SH-SY5Y (cell line): ENCODE measurements around the gene COBL.

Experiments
- GATA2 ChIP-seq: IDR thresholded peaks from 2 replicates; pipeline ENCODE4 v1.6.1; 2011; ENCODE audit warnings: mild to moderate bottlenecking, low read depth, low read length
- GATA3 ChIP-seq: IDR thresholded peaks from 2 replicates; pipeline ENCODE4 v1.6.1; 2011; ENCODE audit warnings: low read depth, mild to moderate bottlenecking, low read length, moderate library complexity

DNA sequence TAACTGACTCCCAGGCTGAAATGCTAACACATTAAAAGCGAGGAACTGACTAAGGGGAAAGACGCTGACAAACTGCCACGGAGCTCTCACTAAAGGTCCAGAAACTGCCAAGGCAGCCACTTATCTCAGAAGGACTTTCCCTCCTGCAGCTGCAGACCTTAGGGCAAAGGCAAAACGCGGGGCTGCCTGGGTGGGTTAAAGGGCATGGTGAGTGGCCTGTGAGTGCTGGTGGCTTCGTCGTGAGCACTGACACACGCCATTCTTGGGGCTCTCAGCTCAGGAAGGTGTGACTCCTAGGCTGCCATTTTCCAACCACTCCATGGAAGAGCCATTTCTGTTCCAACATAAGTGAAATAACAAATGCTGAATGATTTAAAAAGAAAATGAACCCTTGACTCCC, 232.5 kb downstream of the COBL start:
- no peak for TF ChIP-seq GATA3
- TF ChIP-seq GATA2: no peak
